HG03439 (cell line): ENCODE measurements around the gene CHST2.

ENCODE experiments used
- ATAC-seq: cut with Tn5 transposase; IDR thresholded peaks from one replicate; pipeline ENCODE4 v1.9.1; 2021; ENCODE audit warnings: mild to moderate bottlenecking, moderate library complexity; ENCODE audit not compliant: unreplicated experiment

The CHST2 gene

GRCh38 chr3:143098032-143098764, 21.4 kb upstream of the CHST2 start:
- ATAC-seq = no peak

- no peak for ATAC-seq
These were observed 20.4 kb upstream of the CHST2 start for GRCh38 chr3:143099210-143099609.

DNA sequence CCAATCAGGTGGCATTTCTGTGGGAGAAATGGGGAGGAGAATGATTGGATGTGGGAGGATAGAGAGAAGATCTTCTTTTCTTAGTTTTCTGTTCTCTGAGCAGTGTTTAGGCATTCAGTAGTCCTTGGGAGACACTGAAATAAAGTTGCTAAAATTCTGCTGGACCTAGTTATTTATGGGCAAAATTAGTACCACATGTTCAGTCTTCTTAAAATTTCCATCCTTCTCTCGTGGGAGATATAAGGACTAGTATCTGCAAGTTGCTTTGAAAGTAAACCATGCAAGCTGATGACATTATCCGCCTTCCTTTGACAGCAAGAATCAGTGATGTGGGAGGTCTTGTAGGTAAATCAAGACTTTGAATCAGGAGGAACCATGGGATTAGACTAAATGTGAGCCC, 19.9 kb upstream of the CHST2 start:
- ATAC-seq = no peak

- ATAC-seq = no peak
These were observed 19.1 kb upstream of the CHST2 start for GRCh38 chr3:143100451-143100850.

DNA sequence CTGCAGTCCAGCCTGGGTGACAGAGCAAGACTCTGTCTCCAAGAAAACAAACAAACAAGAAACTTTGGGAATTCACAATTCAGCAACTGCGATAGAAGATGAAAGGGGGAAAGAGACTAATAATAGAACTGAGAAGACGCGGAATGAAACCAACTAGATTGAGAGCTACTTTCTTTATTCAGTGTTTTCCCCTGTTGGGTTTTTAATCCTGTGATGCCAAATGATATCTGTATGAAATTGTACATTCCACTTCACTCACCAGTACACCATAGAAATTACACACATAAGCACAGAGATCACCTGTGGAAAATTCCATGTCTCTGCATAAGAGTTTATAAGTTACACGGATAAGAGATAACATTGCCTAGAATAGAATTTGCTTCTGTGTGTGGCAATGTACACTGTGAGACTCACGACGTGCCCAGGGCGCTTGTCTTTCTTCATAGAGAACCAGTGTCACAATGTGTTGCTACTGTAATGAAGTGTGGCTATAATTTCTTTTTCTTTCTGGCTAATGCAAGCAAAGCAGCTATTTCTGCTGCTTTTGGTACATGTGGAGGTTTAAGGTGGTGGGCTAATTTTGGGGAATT, 17.7 kb upstream of the CHST2 start:
- no peak for ATAC-seq

GRCh38 chr3:143103652-143104051, 15.9 kb upstream of the CHST2 start:
- ATAC-seq = no peak

DNA sequence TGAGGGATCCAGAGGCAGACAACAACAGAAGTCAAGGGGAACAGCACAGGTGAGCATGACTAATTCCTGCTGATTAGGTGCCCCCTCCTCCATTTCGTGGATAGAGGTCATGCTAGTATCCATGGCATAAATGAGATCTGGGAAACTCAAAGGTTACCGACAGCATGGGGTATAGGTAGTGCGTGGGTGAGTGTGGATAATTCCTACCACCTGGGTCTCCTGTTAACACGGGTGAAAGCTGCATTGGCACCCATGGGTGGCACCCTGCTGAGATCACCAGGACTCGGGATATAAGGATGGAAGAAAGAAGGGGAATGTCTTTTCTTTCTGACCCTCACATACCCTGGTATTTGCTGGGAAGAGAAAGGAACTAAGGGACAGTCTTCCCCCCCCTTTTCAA, 14.4 kb upstream of the CHST2 start:
- no peak for ATAC-seq

- no peak for ATAC-seq
These were observed 9.7 kb upstream of the CHST2 start for GRCh38 chr3:143109861-143110260.

GRCh38 chr3:143110371-143110770, 9.2 kb upstream of the CHST2 start:
- no peak for ATAC-seq

DNA sequence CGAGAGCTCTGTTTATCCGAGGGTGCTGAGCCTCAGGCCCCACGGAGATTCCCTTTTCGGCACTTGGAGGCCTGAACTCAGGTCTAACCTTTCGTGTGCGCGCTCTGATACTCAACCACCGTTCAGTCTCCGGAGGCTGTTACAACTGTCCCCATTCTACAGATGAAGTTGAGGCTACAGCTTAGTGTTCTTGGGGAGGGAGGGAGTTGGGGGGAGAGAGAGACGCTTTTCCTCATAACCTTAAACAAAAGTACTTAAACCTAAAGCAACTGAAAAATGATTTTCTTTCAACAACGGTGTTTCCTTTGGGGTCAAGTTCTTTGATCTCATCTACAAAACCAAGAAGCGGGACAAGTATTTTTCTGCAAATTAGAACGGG, 952 bp upstream of the CHST2 start:
- ATAC-seq = no peak

GRCh38 chr3:143119974-143120715, 574 bp downstream of the CHST2 start:
- peak; percentile 2 for ATAC-seq

- peak; percentile 32 for ATAC-seq
These were observed 1.2 kb downstream of the CHST2 start for GRCh38 chr3:143120716-143121240.

- peak; percentile 27 for ATAC-seq
These were observed 1.9 kb downstream of the CHST2 start for GRCh38 chr3:143121241-143122088.

DNA sequence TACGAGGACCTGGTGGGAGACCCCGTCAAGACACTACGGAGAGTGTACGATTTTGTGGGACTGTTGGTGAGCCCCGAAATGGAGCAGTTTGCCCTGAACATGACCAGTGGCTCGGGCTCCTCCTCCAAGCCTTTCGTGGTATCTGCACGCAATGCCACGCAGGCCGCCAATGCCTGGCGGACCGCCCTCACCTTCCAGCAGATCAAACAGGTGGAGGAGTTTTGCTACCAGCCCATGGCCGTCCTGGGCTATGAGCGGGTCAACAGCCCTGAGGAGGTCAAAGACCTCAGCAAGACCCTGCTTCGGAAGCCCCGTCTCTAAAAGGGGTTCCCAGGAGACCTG, 2.5 kb downstream of the CHST2 start:
- ATAC-seq = no peak

GRCh38 chr3:143122608-143123352, 3.2 kb downstream of the CHST2 start:
- ATAC-seq = no peak

DNA sequence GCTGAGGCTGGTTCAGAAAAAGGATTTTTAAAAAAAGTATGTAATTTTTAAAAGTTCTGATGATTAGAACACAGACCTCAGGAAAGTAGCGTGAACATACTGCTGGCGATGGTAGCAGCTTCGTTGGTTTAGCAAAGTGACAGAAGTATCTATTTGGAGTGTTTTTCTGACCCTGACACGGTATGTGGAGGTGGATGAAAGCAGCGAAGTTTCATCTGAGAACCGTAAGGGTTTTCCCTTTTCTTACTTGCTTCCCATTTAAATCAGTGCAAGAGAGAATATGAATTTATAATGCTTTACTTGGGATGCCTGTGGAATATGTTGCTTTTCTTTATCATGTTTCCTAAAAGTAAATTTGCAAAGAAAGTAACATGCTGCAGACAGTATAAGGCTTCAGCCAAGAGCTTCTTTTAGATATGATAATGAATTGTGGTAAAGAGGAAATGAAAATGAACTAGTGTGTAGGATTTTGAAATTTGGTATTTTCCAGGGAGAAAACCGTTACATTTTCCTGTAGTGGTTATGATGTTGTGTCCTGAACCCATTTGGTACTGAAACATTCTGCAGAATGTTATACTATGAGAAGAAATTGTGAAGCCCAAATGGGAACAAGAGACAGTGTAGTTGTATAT, 3.9 kb downstream of the CHST2 start:
- ATAC-seq = no peak

GRCh38 chr3:143124601-143125520, 5.3 kb downstream of the CHST2 start:
- ATAC-seq = no peak

GRCh38 chr3:143127801-143128200, 8.2 kb downstream of the CHST2 start:
- ATAC-seq = no peak
